HG03432 (cell line): ENCODE results near the gene SLC19A2.
A peak's percentile ranks its signal among the peaks of the same experiment; 100 is the strongest.

ENCODE experiments used
- ATAC-seq: cut with Tn5 transposase; IDR thresholded peaks from one replicate; pipeline ENCODE4 v1.9.1; 2021; ENCODE audit warnings: mild to moderate bottlenecking, moderate library complexity; ENCODE audit not compliant: unreplicated experiment

SLC19A2 gene

GRCh38 chr1:169478094-169478672 lies 7.6 kb downstream of the SLC19A2 start:
- ATAC-seq: no peak

GRCh38 chr1:169475806-169476387 lies 9.8 kb downstream of the SLC19A2 start:
- no peak for ATAC-seq

GRCh38 chr1:169474302-169474995 lies 11.3 kb downstream of the SLC19A2 start:
- no peak for ATAC-seq

- ATAC-seq: no peak
Measured at GRCh38 chr1:169473347-169473746, 12.4 kb downstream of the SLC19A2 start.

- ATAC-seq: no peak
Measured at GRCh38 chr1:169472738-169473137, 13.0 kb downstream of the SLC19A2 start.

GRCh38 chr1:169468982-169469381 lies 16.8 kb downstream of the SLC19A2 start:
- ATAC-seq: no peak

GRCh38 chr1:169466259-169467230 lies 19.2 kb downstream of the SLC19A2 start:
- ATAC-seq: no peak

- ATAC-seq: no peak
Measured at GRCh38 chr1:169465281-169465680, 20.5 kb downstream of the SLC19A2 start.

GRCh38 chr1:169462385-169462784 lies 23.4 kb downstream of the SLC19A2 start:
- no peak for ATAC-seq

GRCh38 chr1:169461390-169462000 lies 24.2 kb downstream of the SLC19A2 start:
- no peak for ATAC-seq

GRCh38 chr1:169460191-169460833 lies 25.4 kb downstream of the SLC19A2 start:
- no peak for ATAC-seq

- no peak for ATAC-seq
Measured at GRCh38 chr1:169457443-169457842, 28.3 kb downstream of the SLC19A2 start.

GRCh38 chr1:169456029-169456428 lies 29.7 kb downstream of the SLC19A2 start:
- ATAC-seq: no peak

- ATAC-seq: no peak
Measured at GRCh38 chr1:169452921-169453320, 32.8 kb downstream of the SLC19A2 start.

- ATAC-seq: no peak
Measured at GRCh38 chr1:169451218-169451824, 34.4 kb downstream of the SLC19A2 start.

GRCh38 chr1:169443923-169444322 lies 41.8 kb downstream of the SLC19A2 start:
- ATAC-seq: no peak

GRCh38 chr1:169427081-169427641 lies 58.6 kb downstream of the SLC19A2 start, which contains the start of gene CCDC181:
TSS of gene CCDC181 (minus strand) at chr1:169427474. CDS start at chr1:169424927, 2,547 bp downstream.
- peak; percentile 96 for ATAC-seq

- no peak for ATAC-seq
Measured at GRCh38 chr1:169426174-169426705, 59.5 kb downstream of the SLC19A2 start.

GRCh38 chr1:169421309-169421708 lies 64.4 kb downstream of the SLC19A2 start:
- no peak for ATAC-seq
